ENCODE measurements around the gene ASTN2. TPM values are rescaled to one million over a fixed set of nuclear protein-coding genes. Genes with fewer than 3 reads are reported as not detected.

The ASTN2 gene
- total and polyA plus RNA-seq, 4 donors, result 0.57 to 2.9 (median 1.4) TPM

GRCh38 chr9:117354997-117355396 is 59.9 kb downstream of the ASTN2 start (continued):
- TF ChIP-seq ZBTB33 (IDR thresholded peaks at IDR 0.05) (no peak), ATF3 (IDR thresholded peaks at IDR 0.05) (no peak), JUND (IDR thresholded peaks at IDR 0.05) (no peak), TAF1 (conservative IDR thresholded peaks at IDR 0.05) (no peak), HNF4A (conservative IDR thresholded peaks at IDR 0.05) (no peak), FOXA1 (IDR thresholded peaks at IDR 0.05) (no peak)

- no peaks in the 10 kb centered on the region for H3K9me3 ChIP-seq (ENCODE audit: control insufficient read depth in 4 of 4, low read length in 3 of 4)
- no peak for TF ChIP-seq SP1 (IDR thresholded peaks at IDR 0.05)
- no peak for TF ChIP-seq HNF4A (conservative IDR thresholded peaks at IDR 0.05)
- TF ChIP-seq GABPA (IDR thresholded peaks at IDR 0.05 in 1 of 2, conservative IDR thresholded peaks at IDR 0.05 in 1 of 2), result no peak
- TF ChIP-seq TAF1 (conservative IDR thresholded peaks at IDR 0.05), result no peak
- TF ChIP-seq EGR1 (IDR thresholded peaks at IDR 0.05; ENCODE audit: low read depth in 2 of 2), result no peak
- TF ChIP-seq ZBTB33 (IDR thresholded peaks at IDR 0.05), result no peak
- no peak for TF ChIP-seq RAD21 (IDR thresholded peaks at IDR 0.05)
- no peak overlapping the region for H3K9ac ChIP-seq (ENCODE audit: low read depth in 1 of 2, low read length in 2 of 2)
- peaks cover 0 to 5% (median 0%) of the 10 kb centered on the region in 4 donors for H3K4me1 ChIP-seq (ENCODE audit: control insufficient read depth in 4 of 4, insufficient read depth in 4 of 4, low read length in 3 of 4)
- no peak overlapping the region for H3K27ac ChIP-seq (ENCODE audit: low read depth in 1 of 2, low read length in 2 of 2)
- H3K36me3 ChIP-seq (ENCODE audit: control insufficient read depth in 4 of 4, insufficient read depth in 3 of 4, low read depth in 1 of 4, low read length in 3 of 4), result no peaks in the 10 kb centered on the region
- H3K4me3 ChIP-seq (ENCODE audit: low read depth in 1 of 3, low read length in 3 of 3), result no peak overlapping the region
- WGBS, result 89% methylated on average over 1 of the region's 1 CpG
- H3K27me3 ChIP-seq (ENCODE audit: control insufficient read depth in 4 of 4, insufficient read depth in 4 of 4, low read length in 3 of 4), result no peaks in the 10 kb centered on the region
- DNase-seq (ENCODE audit: low spot score), result no peak
These were observed 60.5 kb downstream of the ASTN2 start for GRCh38 chr9:117354244-117354847.

- TF ChIP-seq RXRA (IDR thresholded peaks at IDR 0.05), result no peak
- TF ChIP-seq REST (IDR thresholded peaks at IDR 0.05), result no peak
- no peak for TF ChIP-seq HNF4A (conservative IDR thresholded peaks at IDR 0.05)
- no peak for TF ChIP-seq HNF4G (IDR thresholded peaks at IDR 0.05)
- TF ChIP-seq NR2F2 (IDR thresholded peaks at IDR 0.05), result no peak
- TF ChIP-seq ATF3 (IDR thresholded peaks at IDR 0.05), result no peak
- no peak for TF ChIP-seq SP1 (IDR thresholded peaks at IDR 0.05)
- no peak for TF ChIP-seq FOXA1 (IDR thresholded peaks at IDR 0.05)
- TF ChIP-seq TAF1 (conservative IDR thresholded peaks at IDR 0.05), result no peak
- Histone ChIP-seq H3K9me3 (ENCODE audit: control insufficient read depth in 4 of 4, low read length in 3 of 4) (no peaks in the 10 kb centered on the region), H3K4me1 (ENCODE audit: control insufficient read depth in 4 of 4, insufficient read depth in 4 of 4, low read length in 3 of 4) (no peaks in the 10 kb centered on the region), H3K4me3 (ENCODE audit: low read depth in 1 of 3, low read length in 3 of 3) (no peak overlapping the region), H3K36me3 (ENCODE audit: control insufficient read depth in 4 of 4, insufficient read depth in 3 of 4, low read depth in 1 of 4, low read length in 3 of 4) (no peaks in the 10 kb centered on the region), H3K27ac (ENCODE audit: low read depth in 1 of 2, low read length in 2 of 2) (no peak overlapping the region), H3K27me3 (ENCODE audit: control insufficient read depth in 4 of 4, insufficient read depth in 4 of 4, low read length in 3 of 4) (peaks cover 0 to 4% (median 0%) of the 10 kb centered on the region in 4 donors), H3K9ac (ENCODE audit: low read depth in 1 of 2, low read length in 2 of 2) (no peak overlapping the region)
- no peak for DNase-seq (ENCODE audit: low spot score)
- 44% methylated on average over 4 of the region's 4 CpGs for WGBS
These were observed 69.8 kb downstream of the ASTN2 start for GRCh38 chr9:117344892-117345660.

Measured in liver (tissue), 9 donors.